HUDEP-2 (cell line): Measurements from ENCODE around the gene SHROOM2.
"Not testable (repeated sequence)": the region's sequence is repeated elsewhere in the genome, so short reads cannot be mapped to it uniquely, and the experiment has no call there.

Source experiments
- DNase-seq, 76 experiments: peaks; one replicate each; lab custom pipeline; 2025; ENCODE audit not compliant: unreplicated experiment in 76 of 76; lab: John Stamatoyannopoulos, UW

The SHROOM2 gene

GRCh38 chrX:9785944-9786797 lies at the start of gene SHROOM2:
Gene SHROOM2, plus strand, starts transcription at chrX:9786429. Its CDS starts 117 bp downstream, at chrX:9786546.
- DNase-seq, result no peak

GRCh38 chrX:9737363-9737762 lies 48.9 kb upstream of the SHROOM2 start:
- DNase-seq, result no peak

GRCh38 chrX:9738151-9738550 lies 48.1 kb upstream of the SHROOM2 start:
- DNase-seq, result no peak

- no peak for DNase-seq
Observed at GRCh38 chrX:9739130-9739529, 47.1 kb upstream of the SHROOM2 start.

- no peak for DNase-seq
Observed at GRCh38 chrX:9745417-9746115, 40.7 kb upstream of the SHROOM2 start.

- DNase-seq, result no peak
Observed at GRCh38 chrX:9746148-9746888, 39.9 kb upstream of the SHROOM2 start.

- DNase-seq, result no peak
Observed at GRCh38 chrX:9747644-9748043, 38.6 kb upstream of the SHROOM2 start.

- DNase-seq, result no peak
Observed at GRCh38 chrX:9749146-9749692, 37.0 kb upstream of the SHROOM2 start.

- DNase-seq, result no peak
Observed at GRCh38 chrX:9757366-9757765, 28.9 kb upstream of the SHROOM2 start.

GRCh38 chrX:9758021-9758638 lies 28.1 kb upstream of the SHROOM2 start:
- no peak for DNase-seq

- no peak for DNase-seq
Observed at GRCh38 chrX:9759337-9759736, 26.9 kb upstream of the SHROOM2 start.

- DNase-seq, result no peak
Observed at GRCh38 chrX:9765072-9765736, 21.0 kb upstream of the SHROOM2 start.

GRCh38 chrX:9765737-9766097 lies 20.5 kb upstream of the SHROOM2 start, which contains the start of gene GPR143:
Gene GPR143, minus strand, starts transcription at chrX:9765847. Its CDS starts 30 bp downstream, at chrX:9765817.
- no peak for DNase-seq

GRCh38 chrX:9767375-9767774 lies 18.9 kb upstream of the SHROOM2 start:
- DNase-seq, result no peak

GRCh38 chrX:9768321-9768839 lies 17.8 kb upstream of the SHROOM2 start:
- DNase-seq, result not testable (repeated sequence)

- no peak for DNase-seq
Observed at GRCh38 chrX:9770319-9770718, 15.9 kb upstream of the SHROOM2 start.

- no peak for DNase-seq
Observed at GRCh38 chrX:9772943-9773342, 13.3 kb upstream of the SHROOM2 start.

- DNase-seq, result no peak
Observed at GRCh38 chrX:9775930-9776329, 10.3 kb upstream of the SHROOM2 start.

- no peak for DNase-seq
Observed at GRCh38 chrX:9781941-9782340, 4.3 kb upstream of the SHROOM2 start.

GRCh38 chrX:9784332-9784731 lies 1.9 kb upstream of the SHROOM2 start:
- no peak for DNase-seq
